GM12872 (cell line): ENCODE measurements around the gene RFC5.

Experiments
- TF ChIP-seq, protein P1 (sequence below): IDR thresholded peaks from 3 replicates; pipeline ENCODE4 v1.5.1; 2011; ENCODE audit warnings: low read depth, mild to moderate bottlenecking, low read length, moderate library complexity; ENCODE audit not compliant: insufficient read depth

Gene RFC5, protein sequence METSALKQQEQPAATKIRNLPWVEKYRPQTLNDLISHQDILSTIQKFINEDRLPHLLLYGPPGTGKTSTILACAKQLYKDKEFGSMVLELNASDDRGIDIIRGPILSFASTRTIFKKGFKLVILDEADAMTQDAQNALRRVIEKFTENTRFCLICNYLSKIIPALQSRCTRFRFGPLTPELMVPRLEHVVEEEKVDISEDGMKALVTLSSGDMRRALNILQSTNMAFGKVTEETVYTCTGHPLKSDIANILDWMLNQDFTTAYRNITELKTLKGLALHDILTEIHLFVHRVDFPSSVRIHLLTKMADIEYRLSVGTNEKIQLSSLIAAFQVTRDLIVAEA

DNA sequence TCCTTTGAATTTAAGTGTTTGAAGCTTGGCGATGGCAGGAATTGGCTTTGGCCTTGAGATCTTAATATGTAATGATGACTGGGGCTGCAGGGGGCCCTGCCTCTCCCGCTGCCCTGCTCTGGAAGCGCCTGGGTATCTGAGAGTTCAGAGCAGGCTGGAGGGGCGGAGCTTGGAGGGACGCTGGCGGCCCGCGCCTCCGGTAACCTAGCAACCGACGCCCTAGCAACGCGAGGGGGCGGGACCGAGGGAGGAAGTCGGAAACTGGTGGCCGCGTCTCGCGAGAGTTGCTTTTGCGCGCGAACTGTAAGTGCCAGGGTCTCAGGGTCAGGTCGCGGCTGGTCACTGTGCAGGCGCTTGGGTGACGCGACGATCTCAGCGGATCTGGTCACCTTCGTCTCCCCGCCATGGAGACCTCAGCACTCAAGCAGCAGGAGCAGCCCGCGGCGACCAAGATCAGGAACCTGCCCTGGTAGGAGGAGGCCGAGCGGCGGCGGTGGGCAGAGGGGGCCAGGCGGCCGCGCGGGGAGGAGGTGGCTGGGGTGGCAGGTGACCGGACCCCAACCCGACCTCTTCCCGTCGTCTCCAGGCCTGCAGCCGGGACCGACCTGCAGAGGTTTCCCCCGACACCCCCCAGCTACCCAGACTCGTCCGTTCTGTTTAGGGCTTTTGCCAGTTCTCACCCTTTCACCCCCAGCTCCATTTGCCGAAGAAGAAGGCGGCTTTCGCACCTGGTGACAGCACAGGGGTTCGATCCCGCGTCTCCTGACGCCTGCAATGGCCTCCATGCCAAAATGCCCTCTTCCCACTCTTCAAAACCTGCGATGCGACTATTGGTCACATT, at the start of gene RFC5:
Gene RFC5 (plus strand): TSS at position 280 of the 841 bp plus-strand sequence. CDS start 125 bp downstream, at position 405.
- TF ChIP-seq, protein P1, sequence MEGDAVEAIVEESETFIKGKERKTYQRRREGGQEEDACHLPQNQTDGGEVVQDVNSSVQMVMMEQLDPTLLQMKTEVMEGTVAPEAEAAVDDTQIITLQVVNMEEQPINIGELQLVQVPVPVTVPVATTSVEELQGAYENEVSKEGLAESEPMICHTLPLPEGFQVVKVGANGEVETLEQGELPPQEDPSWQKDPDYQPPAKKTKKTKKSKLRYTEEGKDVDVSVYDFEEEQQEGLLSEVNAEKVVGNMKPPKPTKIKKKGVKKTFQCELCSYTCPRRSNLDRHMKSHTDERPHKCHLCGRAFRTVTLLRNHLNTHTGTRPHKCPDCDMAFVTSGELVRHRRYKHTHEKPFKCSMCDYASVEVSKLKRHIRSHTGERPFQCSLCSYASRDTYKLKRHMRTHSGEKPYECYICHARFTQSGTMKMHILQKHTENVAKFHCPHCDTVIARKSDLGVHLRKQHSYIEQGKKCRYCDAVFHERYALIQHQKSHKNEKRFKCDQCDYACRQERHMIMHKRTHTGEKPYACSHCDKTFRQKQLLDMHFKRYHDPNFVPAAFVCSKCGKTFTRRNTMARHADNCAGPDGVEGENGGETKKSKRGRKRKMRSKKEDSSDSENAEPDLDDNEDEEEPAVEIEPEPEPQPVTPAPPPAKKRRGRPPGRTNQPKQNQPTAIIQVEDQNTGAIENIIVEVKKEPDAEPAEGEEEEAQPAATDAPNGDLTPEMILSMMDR: no peak

DNA sequence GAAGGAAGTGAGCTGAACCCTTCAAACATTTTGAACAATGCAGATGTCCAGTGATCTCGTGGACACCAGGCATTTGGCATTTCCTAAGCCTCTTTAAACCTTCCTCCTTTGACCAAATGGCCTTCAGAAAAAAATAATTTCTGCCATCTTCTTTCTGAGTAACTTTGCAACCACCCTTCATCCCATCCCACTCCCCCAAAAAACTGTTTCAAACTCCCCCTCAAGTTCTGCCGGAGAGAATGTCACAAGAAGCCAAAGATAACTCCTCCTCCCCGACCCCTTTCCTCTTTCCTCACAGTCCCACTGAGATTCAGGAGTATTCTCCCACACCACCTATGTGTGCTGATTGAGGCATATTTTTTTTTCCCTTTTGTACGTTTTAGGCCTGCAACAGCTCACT, 49.5 kb upstream of the RFC5 start:
- TF ChIP-seq, protein P1: no peak

DNA sequence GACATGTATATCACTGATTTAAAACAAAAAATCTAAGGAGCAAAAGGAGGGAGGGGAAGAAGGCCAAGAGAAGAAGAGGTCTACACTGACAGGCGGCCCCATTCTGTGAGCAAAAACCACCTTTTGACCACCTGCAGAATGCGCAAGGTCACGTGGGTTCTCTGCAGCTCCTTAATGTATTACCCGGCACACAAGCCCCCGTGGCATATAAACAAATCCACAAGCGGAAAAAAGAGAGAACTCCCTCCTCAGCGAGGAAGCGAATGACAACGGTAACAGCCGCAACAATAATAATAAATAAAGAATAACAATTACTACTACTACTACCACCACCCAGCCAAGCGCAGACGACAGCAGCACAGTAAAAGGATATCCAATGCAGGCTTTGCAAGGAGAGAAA, 49.0 kb upstream of the RFC5 start:
- TF ChIP-seq, protein P1: no peak

DNA sequence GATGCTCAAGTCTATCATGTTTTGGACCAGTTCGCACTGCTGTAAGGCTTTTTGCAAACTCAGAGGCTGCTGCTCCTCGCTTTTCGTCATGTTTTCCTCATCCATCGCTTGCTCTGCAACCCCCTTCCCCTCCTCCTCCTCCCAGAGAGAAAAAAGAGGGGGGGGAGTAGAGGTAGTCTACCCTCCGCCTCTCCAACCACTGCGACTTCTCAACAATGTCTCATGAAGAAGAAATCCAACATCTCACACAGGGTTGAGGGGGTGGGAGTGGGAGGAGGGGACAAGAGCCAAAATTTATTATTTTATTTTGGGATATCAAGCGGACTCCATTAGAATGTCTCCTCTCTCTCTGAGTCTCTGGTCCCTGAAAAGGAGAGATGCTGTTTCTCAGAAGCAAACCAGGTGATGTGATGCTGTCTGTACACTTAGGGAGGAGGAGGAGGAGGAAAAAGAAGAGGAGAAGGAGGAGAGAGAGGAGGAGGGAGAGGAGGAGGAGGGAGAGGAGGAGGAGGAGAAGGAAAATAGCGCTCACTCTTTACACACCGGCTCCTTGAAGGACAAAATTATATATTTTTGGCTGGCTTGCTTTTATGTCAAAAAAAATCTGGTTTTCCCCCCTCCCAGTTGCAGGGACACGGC, 48.2 kb upstream of the RFC5 start:
- TF ChIP-seq, protein P1: no peak

DNA sequence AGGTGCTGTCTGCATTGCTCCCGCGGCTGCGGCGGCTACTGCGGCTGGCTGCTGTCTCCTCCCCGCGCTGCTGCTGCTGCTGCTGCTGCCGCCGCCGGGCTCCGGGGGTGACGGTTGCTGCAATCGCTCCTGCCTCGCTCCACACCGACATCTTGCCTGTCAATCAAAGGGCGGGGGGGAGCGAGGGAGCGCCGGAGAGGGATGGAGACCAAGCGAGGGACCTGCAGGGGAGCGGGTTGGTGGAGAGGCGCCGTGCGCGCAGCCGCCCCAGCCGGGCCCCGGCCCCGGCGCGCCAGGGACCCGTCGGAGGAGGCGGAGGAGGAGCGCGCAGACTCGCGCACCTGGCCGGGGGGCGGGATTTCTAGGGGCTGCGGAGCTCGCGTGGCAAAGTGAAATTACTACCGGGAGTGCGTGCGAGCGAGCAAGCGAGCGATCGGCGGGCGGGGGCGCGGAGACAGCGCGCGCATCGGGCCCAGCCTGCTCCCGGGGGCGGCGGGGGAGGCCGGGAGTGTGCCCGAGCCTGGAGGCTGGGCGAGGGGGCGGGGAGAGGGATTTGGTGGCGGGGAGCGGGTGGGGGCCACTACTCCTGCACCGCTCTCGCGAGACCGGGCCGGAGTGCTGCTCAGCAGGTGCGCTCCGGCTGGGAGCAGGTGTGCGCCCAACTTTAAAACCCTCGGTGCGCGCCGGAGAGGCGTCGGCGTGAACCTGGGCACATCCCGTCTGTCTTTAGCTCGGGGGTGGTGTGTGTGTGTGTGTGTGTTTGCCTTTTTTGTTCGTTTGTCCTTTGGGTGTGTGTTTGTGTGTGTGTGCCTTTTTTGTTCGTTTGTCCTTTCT, 47.5 kb upstream of the RFC5 start, which contains the start of gene KSR2:
Gene KSR2 (minus strand): TSS at position 165 of the 834 bp plus-strand sequence. CDS start 735 bp downstream, outside the sequence.
- TF ChIP-seq, protein P1: no peak

DNA sequence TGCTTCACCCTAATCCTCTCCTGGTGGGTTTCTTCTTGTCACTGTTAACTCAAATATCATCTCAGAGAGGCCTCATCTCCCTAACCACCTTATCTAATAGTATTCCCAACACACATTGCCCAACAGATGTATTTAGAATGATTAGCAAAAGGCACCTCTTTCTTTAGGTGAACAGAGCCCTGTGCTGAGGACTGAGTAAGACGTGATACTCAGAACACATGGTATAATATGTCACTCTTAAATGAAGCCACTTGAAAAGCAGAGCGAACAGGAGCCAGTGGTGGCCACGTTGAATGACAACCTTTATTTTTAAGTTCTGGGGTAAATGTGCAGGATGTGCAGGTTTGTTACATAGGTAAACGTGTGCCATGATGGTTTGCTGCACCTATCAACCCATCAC, 46.2 kb upstream of the RFC5 start:
- TF ChIP-seq, protein P1: no peak

DNA sequence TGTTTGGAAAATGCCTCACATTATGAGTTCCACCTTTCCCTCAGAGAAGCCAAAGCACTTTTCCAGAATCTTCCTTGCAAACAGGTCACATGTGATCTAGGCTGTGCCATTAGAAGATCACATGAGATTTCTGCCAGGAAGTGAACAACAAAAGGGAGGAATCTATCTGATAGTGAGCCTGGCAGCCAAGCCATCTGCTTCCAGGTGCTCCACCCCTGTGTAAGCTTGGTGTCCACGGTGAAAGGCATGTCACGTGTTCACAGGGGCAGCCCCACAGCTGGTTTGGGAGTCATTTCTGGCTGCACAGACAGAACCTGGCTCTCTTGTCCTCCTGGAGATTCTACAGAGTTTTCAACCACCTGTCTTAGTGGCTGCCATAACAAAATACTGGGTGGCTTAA, 44.2 kb upstream of the RFC5 start:
- TF ChIP-seq, protein P1: no peak
